CD4-positive, alpha-beta memory T cell (primary cell): ENCODE measurements around the gene CHI3L2. TPM values are rescaled to one million over a fixed set of nuclear protein-coding genes. Genes with fewer than 3 reads are reported as not detected.

Experiments used
- CTCF ChIA-PET: fragments of 350-600 bp; sonication (Branson Sonifier 250); formaldehyde crosslinking; loops from one replicate; lab custom pipeline; 2021; ENCODE audit warnings: inconsistent platforms; ENCODE audit not compliant: partially characterized antibody; lab: Charles Lee
- POLR2A ChIA-PET: fragments of 350-600 bp; sonication (Branson Sonifier 250); formaldehyde crosslinking; loops from one replicate; lab custom pipeline; 2021; ENCODE audit not compliant: partially characterized antibody; lab: Charles Lee
- DNase-seq, 5 donors: peaks; one replicate each; pipeline versions ENCODE4 v3.0.0 to v3.0.0-alpha.2; 2020 to 2022; ENCODE audit warnings: mixed read lengths in 1 of 5
- H3K27ac ChIP-seq: one replicate; pipeline ENCODE4 v1.7.0; 2013; ENCODE audit warnings: low read depth, low read length
- H3K27me3 ChIP-seq: 2 replicates; pipeline ENCODE4 v1.7.0; 2013; ENCODE audit warnings: mild to moderate bottlenecking, low read length, moderate library complexity; ENCODE audit not compliant: insufficient read depth
- H3K36me3 ChIP-seq: 2 replicates; pipeline ENCODE4 v1.7.0; 2013; ENCODE audit warnings: mild to moderate bottlenecking, low read length, moderate library complexity; ENCODE audit not compliant: insufficient read depth
- H3K4me1 ChIP-seq: 2 replicates; pipeline ENCODE4 v1.7.0; 2013; ENCODE audit warnings: mild to moderate bottlenecking, low read length, moderate library complexity; ENCODE audit not compliant: insufficient read depth
- H3K4me3 ChIP-seq, 2 donors: one replicate each; pipeline ENCODE4 v1.7.0; 2013; ENCODE audit warnings: low read length in 2 of 2, mild to moderate bottlenecking in 1 of 2
- H3K9me3 ChIP-seq, 2 donors: one replicate each; pipeline ENCODE4 v1.7.0; 2013; ENCODE audit warnings: low read length in 2 of 2, control low read depth in 1 of 2; ENCODE audit not compliant: control insufficient read depth in 1 of 2
- H3K27ac Mint-ChIP-seq, 7 donors: one replicate each; pipeline ENCODE4 v1.8.0; 2020 to 2021; ENCODE audit warnings: mixed read lengths in 7 of 7, mild to moderate bottlenecking in 6 of 7, inconsistent platforms in 3 of 7, moderate library complexity in 3 of 7
- H3K27me3 Mint-ChIP-seq, 2 donors: one replicate each; pipeline ENCODE4 v1.8.0; 2020 to 2021; ENCODE audit warnings: mixed read lengths in 2 of 2
- H3K36me3 Mint-ChIP-seq, 2 donors: one replicate each; pipeline ENCODE4 v1.8.0; 2020 to 2021; ENCODE audit warnings: mixed read lengths in 2 of 2, inconsistent platforms in 1 of 2, mild to moderate bottlenecking in 1 of 2
- H3K4me1 Mint-ChIP-seq, 4 donors: one replicate each; pipeline ENCODE4 v1.8.0; 2020 to 2021; ENCODE audit warnings: mixed read lengths in 4 of 4, mild to moderate bottlenecking in 1 of 4
- H3K4me3 Mint-ChIP-seq, 8 donors: one replicate each; pipeline ENCODE4 v1.8.0; 2020 to 2021; ENCODE audit warnings: mixed read lengths in 8 of 8, mild to moderate bottlenecking in 7 of 8, moderate library complexity in 6 of 8, inconsistent platforms in 3 of 8
- H3K9me3 Mint-ChIP-seq, 8 donors: one replicate each; pipeline ENCODE4 v1.8.0; 2020 to 2021; ENCODE audit warnings: mixed read lengths in 8 of 8, mild to moderate bottlenecking in 5 of 8, inconsistent platforms in 3 of 8, moderate library complexity in 1 of 8
- intact Hi-C: fragments of 100-400 bp; cut with micrococcal nuclease; formaldehyde crosslinking; loops from one replicate; pipeline ENCODE4 v1.15.1; 2023
- polyA plus RNA-seq, 2 donors: library from polyadenylated mRNA; unstranded; fragments of 300-500 nt; fragmentation: Illumina TruSeq; gene quantifications; one replicate each; pipeline ENCODE4 v1.2.3, GENCODE V29; 2021
- total RNA-seq, 2 experiments: library from RNA; stranded (reverse); gene quantifications; one replicate each; pipeline ENCODE4 v1.2.3, GENCODE V29; 2021

The CHI3L2 gene
- total RNA-seq = 1 to 10 TPM; 1.7 to 1.9 TPM
- polyA plus RNA-seq = 10 to 100 TPM; 15.6 to 18.2 TPM

DNA sequence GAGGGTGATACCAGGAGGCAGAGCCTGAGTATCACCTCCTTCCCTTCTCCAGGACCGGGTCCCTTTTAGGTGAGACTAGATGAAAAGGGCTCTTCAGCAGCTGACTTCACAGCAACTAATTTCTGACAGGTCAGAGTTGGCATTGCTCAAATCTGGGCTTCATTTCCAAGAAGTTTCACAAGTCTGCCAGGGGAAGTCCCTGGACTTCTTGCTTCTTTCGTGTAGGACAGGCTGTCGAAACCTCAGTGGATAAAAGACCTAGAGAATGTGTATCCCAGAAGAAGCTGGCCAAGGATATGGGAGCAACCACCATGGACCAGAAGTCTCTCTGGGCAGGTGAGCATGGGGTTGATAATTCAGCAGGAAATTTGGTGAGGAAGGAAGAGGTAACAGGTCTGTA is at the start of gene CHI3L2:
Gene CHI3L2, plus strand, starts transcription at position 280 of the 400 bp plus-strand sequence. Its CDS starts 17 bp downstream, at position 297.
- no peaks in the 10 kb centered on the region for H3K9me3 ChIP-seq
- H3K9me3 Mint-ChIP-seq = peaks cover 0 to 5% (median 1%) of the 10 kb centered on the region in 8 donors
- ChIA-PET POLR2A (interaction anchor here (0.8 to 18.7 kb wide), 8 partner anchors 8 to 355 kb away, joined by 3 to 1434 read pairs (median 4); partner anchors contain the start of genes CD53 and DENND2D), CTCF (interaction anchor here (1.2 to 17.0 kb wide), 6 partner anchors 12 to 197 kb away, joined by 3 to 623 read pairs (median 36); partner anchors contain the start of gene DENND2D)
- peaks cover 0 to 2% of the 10 kb centered on the region in 2 donors for H3K36me3 Mint-ChIP-seq
- H3K27me3 Mint-ChIP-seq = no peaks in the 10 kb centered on the region
- no peaks in the 10 kb centered on the region for H3K36me3 ChIP-seq
- H3K27ac Mint-ChIP-seq = peak within 1 kb of the TSS; percentile 84 to 94 (median 90)
- intact Hi-C loops = loop anchor here (10.0 kb wide), 1 partner anchor 397 kb away; no protein-coding TSS in a partner anchor
- peak within 1 kb of the TSS in 1 of 2 donors; percentile 16 for H3K4me3 ChIP-seq
- peak within 1 kb of the TSS; percentile 36 to 86 (median 62) for H3K4me3 Mint-ChIP-seq
- H3K4me1 Mint-ChIP-seq = peaks cover 57 to 87% (median 73%) of the 10 kb centered on the region in 4 donors
- H3K27me3 ChIP-seq = no peaks in the 10 kb centered on the region
- DNase-seq = no peak
- H3K4me1 ChIP-seq = peaks cover 80% of the 10 kb centered on the region
- H3K27ac ChIP-seq = no peak within 1 kb of the TSS

DNA sequence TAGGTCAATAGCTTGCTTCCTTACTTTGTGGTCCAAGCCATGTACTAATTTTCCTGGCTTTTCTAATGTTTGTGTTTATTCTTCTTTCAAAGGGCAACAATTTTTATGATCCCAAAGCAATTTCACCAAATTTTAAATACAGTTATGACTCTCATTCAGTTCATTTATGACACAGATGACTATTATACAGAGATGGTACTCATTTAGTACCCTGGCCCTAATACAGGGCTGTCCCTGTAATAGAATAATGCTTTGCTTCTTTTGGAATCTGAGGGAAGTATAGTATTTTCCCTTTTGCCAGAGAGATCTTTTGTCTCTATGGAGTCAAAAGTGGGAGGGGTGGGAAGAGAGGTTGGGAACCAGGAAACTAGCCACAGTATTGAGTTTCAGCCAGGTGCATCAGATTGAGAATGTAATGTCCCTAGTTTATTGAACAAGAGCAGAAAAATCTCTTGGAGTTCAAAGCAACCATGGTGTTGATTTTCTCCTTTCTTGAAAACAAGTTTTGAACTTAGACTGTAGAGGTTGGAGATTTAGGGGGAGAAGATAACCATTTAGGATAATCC is 47.5 kb upstream of the CHI3L2 start:
- H3K4me1 Mint-ChIP-seq = peaks cover 27 to 47% (median 35%) of the 10 kb centered on the region in 4 donors
- H3K4me3 ChIP-seq = no peak overlapping the region
- ChIA-PET CTCF (interaction anchor here (0.7 to 1.5 kb wide), 2 partner anchors 18 to 270 kb away, joined by 4 read pairs; no protein-coding TSS in a partner anchor), POLR2A (interaction anchor here (0.8 to 15.6 kb wide), 7 partner anchors 9 to 49 kb away, joined by 3 to 234 read pairs (median 3); partner anchors contain the start of gene DENND2D)
- no peaks in the 10 kb centered on the region for H3K27me3 Mint-ChIP-seq
- H3K27ac ChIP-seq = no peak overlapping the region
- peaks cover 50 to 55% of the 10 kb centered on the region in 2 donors for H3K36me3 Mint-ChIP-seq
- peak overlapping the region in 1 of 8 donors; percentile 16 for H3K4me3 Mint-ChIP-seq
- H3K9me3 ChIP-seq = no peaks in the 10 kb centered on the region
- peaks cover under 1% of the 10 kb centered on the region for H3K4me1 ChIP-seq
- peak overlapping the region; percentile 58 to 87 (median 67) for H3K27ac Mint-ChIP-seq
- no peaks in the 10 kb centered on the region for H3K9me3 Mint-ChIP-seq
- peaks cover 19% of the 10 kb centered on the region for H3K36me3 ChIP-seq
- no peaks in the 10 kb centered on the region for H3K27me3 ChIP-seq
- DNase-seq = no peak
- intact Hi-C loops = no loop called here

DNA sequence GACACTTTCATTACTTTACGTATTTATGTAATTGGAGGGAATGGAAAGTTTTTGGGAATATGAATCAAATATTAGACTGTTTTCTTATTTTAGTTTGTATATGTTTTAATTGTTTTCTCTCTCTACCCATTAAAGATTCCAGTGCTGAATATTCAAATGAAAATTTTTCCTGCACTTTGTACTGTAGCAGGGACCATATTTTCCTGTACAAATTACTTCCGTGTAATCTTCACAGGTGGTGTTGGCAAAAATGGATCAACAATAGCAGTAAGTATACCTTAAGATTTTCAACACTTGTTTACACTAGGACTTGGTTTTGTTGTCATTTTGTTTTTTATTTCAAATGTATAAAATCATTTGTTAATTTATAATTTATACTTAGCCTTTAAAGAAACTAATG is 45.5 kb upstream of the CHI3L2 start:
- CTCF ChIA-PET = interaction anchor here (1.0 kb wide), 1 partner anchor 145 kb away, joined by 4 read pairs; no protein-coding TSS in a partner anchor
- Mint-ChIP-seq H3K27me3 (no peaks in the 10 kb centered on the region), H3K36me3 (peaks cover 54 to 59% of the 10 kb centered on the region in 2 donors), H3K4me1 (peaks cover 41 to 65% (median 49%) of the 10 kb centered on the region in 4 donors), H3K27ac (peak overlapping the region in 4 of 7 donors; percentile 24 to 69 (median 57)), H3K9me3 (no peaks in the 10 kb centered on the region), H3K4me3 (no peak overlapping the region)
- Histone ChIP-seq H3K27ac (no peak overlapping the region), H3K9me3 (no peaks in the 10 kb centered on the region), H3K36me3 (peaks cover 30% of the 10 kb centered on the region), H3K4me3 (no peak overlapping the region), H3K27me3 (no peaks in the 10 kb centered on the region), H3K4me1 (peaks cover 20% of the 10 kb centered on the region)
- intact Hi-C loops = no loop called here
- POLR2A ChIA-PET = interaction anchor here (0.6 to 15.6 kb wide), 9 partner anchors 9 to 268 kb away, joined by 3 to 234 read pairs (median 9); partner anchors contain the start of gene DENND2D
- no peak for DNase-seq

- Histone ChIP-seq H3K4me3 (no peak overlapping the region), H3K4me1 (peaks cover 35% of the 10 kb centered on the region), H3K27ac (no peak overlapping the region), H3K27me3 (no peaks in the 10 kb centered on the region), H3K9me3 (no peaks in the 10 kb centered on the region), H3K36me3 (peaks cover 44% of the 10 kb centered on the region)
- peaks cover 63 to 65% of the 10 kb centered on the region in 2 donors for H3K36me3 Mint-ChIP-seq
- ChIA-PET CTCF (interaction anchor here (0.7 to 1.4 kb wide), 7 partner anchors 9 to 217 kb away, joined by 3 to 6 read pairs (median 4); no protein-coding TSS in a partner anchor), POLR2A (interaction anchor here (0.9 to 15.6 kb wide), 11 partner anchors 8 to 48 kb away, joined by 3 to 234 read pairs (median 8); partner anchors contain the start of gene DENND2D)
- no peaks in the 10 kb centered on the region for H3K9me3 Mint-ChIP-seq
- no peak overlapping the region for H3K4me3 Mint-ChIP-seq
- H3K27me3 Mint-ChIP-seq = no peaks in the 10 kb centered on the region
- intact Hi-C loops = loop anchor here (2.0 kb wide), 1 partner anchor 17 kb away; the partner anchor contains the start of gene DENND2D
- H3K4me1 Mint-ChIP-seq = peaks cover 47 to 78% (median 59%) of the 10 kb centered on the region in 4 donors
- peak overlapping the region in 6 of 7 donors; percentile 55 to 84 (median 70) for H3K27ac Mint-ChIP-seq
- no peak for DNase-seq
Observed at GRCh38 chr1:111183308-111184069, 44.0 kb upstream of the CHI3L2 start.

DNA sequence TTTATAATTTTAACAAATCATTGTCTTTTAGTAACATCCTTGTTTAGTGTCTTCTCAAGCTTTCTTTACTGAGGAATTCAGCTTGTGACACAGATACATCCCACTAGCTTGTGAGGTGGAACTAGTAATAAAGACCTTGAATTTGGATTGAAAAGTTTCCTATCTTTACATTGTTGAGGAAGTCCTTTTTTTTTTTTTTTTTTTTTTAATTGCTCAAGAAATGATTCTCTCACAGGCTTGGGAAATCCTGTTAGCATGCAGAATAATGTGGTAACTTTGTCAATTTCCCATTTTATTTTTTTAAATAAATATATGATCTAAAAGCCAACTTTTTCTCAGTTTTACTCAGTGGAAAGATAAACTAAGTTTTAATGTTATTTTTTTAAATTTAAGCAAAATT is 42.9 kb upstream of the CHI3L2 start:
- no peaks in the 10 kb centered on the region for H3K9me3 Mint-ChIP-seq
- H3K4me3 Mint-ChIP-seq = no peak overlapping the region
- H3K4me1 Mint-ChIP-seq = peaks cover 53 to 83% (median 65%) of the 10 kb centered on the region in 4 donors
- CTCF ChIA-PET = interaction anchor here (0.5 to 1.4 kb wide), 4 partner anchors 38 to 154 kb away, joined by 3 to 6 read pairs (median 3); no protein-coding TSS in a partner anchor
- H3K36me3 ChIP-seq = peaks cover 56% of the 10 kb centered on the region
- intact Hi-C loops = loop anchor here (2.0 to 5.0 kb wide), 2 partner anchors 16 to 38 kb away; partner anchors contain the start of gene DENND2D
- no peaks in the 10 kb centered on the region for H3K27me3 ChIP-seq
- H3K9me3 ChIP-seq = no peaks in the 10 kb centered on the region
- DNase-seq = no peak
- peak overlapping the region in 3 of 7 donors; percentile 39 to 75 (median 63) for H3K27ac Mint-ChIP-seq
- peaks cover 47% of the 10 kb centered on the region for H3K4me1 ChIP-seq
- H3K27ac ChIP-seq = no peak overlapping the region
- H3K27me3 Mint-ChIP-seq = no peaks in the 10 kb centered on the region
- peaks cover 70 to 71% of the 10 kb centered on the region in 2 donors for H3K36me3 Mint-ChIP-seq
- H3K4me3 ChIP-seq = no peak overlapping the region
- POLR2A ChIA-PET = interaction anchor here (1.1 to 15.6 kb wide), 3 partner anchors 9 to 34 kb away, joined by 8 to 234 read pairs (median 23); partner anchors contain the start of gene DENND2D

- H3K9me3 ChIP-seq = no peaks in the 10 kb centered on the region
- ChIA-PET POLR2A (interaction anchor here (1.2 to 18.1 kb wide), 7 partner anchors 8 to 211 kb away, joined by 4 to 1434 read pairs (median 7); partner anchors contain the start of genes CEPT1, CHI3L2, DENND2D and DRAM2), CTCF (interaction anchor here (1.1 to 19.0 kb wide), 5 partner anchors 30 to 252 kb away, joined by 3 to 623 read pairs (median 5); partner anchors contain the start of gene CHI3L2)
- no peak for DNase-seq
- H3K36me3 ChIP-seq = peaks cover 98% of the 10 kb centered on the region
- H3K4me3 Mint-ChIP-seq = peak overlapping the region in 4 of 8 donors; percentile 1 to 77 (median 31)
- H3K27ac Mint-ChIP-seq = peak overlapping the region; percentile 62 to 97 (median 89)
- H3K27me3 ChIP-seq = no peaks in the 10 kb centered on the region
- H3K4me1 ChIP-seq = peaks cover 100% of the 10 kb centered on the region
- no peak overlapping the region for H3K4me3 ChIP-seq
- peaks cover 92 to 98% of the 10 kb centered on the region in 2 donors for H3K36me3 Mint-ChIP-seq
- no peaks in the 10 kb centered on the region for H3K27me3 Mint-ChIP-seq
- H3K27ac ChIP-seq = peak overlapping the region; percentile 27
- H3K9me3 Mint-ChIP-seq = no peaks in the 10 kb centered on the region
- peaks cover 78 to 99% (median 89%) of the 10 kb centered on the region in 4 donors for H3K4me1 Mint-ChIP-seq
- intact Hi-C loops = no loop called here
Observed at GRCh38 chr1:111190931-111191451, 36.5 kb upstream of the CHI3L2 start.
